PFSK-1 (cell line): Measurements from ENCODE around the gene LMLN.

ENCODE experiments used
- FOXP2 ChIP-seq: optimal IDR thresholded peaks from 2 replicates; pipeline ENCODE3; 2011; ENCODE audit warnings: borderline replicate concordance, control low read depth, inconsistent platforms; ENCODE audit not compliant: insufficient read depth; ENCODE audit errors: extremely low read length, extremely low read depth
- POLR2AphosphoS5 ChIP-seq: IDR thresholded peaks from 2 replicates; pipeline ENCODE4 v1.6.1; 2012; ENCODE audit warnings: low read depth, mild to moderate bottlenecking, control low read depth, low read length, moderate library complexity
- SIN3A ChIP-seq: IDR thresholded peaks from 2 replicates; pipeline ENCODE4 v1.6.1; 2012; ENCODE audit warnings: mild to moderate bottlenecking, low read length, moderate library complexity, borderline replicate concordance; ENCODE audit not compliant: insufficient read depth
- TAF1 ChIP-seq: IDR thresholded peaks from 2 replicates; pipeline ENCODE4 v1.6.1; 2012; ENCODE audit warnings: low read length, control low read depth, borderline replicate concordance; ENCODE audit not compliant: insufficient read depth
- TF ChIP-seq, protein P1 (sequence below), 2 experiments: IDR thresholded peaks; 2 replicates each; pipeline versions ENCODE4 v1.6.1 to v1.8.0; 2011 to 2012; ENCODE audit warnings: low read depth in 2 of 2, low read length in 2 of 2, control low read depth in 1 of 2, inconsistent platforms in 1 of 2, mild to moderate bottlenecking in 1 of 2, moderate library complexity in 1 of 2; ENCODE audit not compliant: insufficient read depth in 1 of 2

Gene LMLN

DNA sequence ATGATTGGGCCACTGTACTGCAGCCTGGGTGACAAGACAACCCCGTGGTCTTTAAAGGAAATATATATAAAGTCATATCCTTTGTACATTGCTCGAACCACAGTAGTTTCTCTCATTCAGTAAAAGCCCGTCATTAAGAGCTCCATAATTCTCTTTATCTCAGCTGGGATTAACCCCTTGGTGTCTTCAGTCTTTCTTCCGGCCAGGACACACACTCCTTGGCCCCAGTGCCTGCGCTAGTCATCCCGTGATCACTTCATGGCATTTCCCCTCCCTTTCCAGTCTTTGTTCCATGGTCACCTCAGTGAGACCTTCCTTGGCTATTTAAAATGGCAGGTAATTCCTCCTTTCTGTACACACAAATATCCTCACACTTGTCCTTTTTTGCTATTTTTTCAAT is 6.7 kb upstream of the LMLN start:
- TF ChIP-seq, protein P1, sequence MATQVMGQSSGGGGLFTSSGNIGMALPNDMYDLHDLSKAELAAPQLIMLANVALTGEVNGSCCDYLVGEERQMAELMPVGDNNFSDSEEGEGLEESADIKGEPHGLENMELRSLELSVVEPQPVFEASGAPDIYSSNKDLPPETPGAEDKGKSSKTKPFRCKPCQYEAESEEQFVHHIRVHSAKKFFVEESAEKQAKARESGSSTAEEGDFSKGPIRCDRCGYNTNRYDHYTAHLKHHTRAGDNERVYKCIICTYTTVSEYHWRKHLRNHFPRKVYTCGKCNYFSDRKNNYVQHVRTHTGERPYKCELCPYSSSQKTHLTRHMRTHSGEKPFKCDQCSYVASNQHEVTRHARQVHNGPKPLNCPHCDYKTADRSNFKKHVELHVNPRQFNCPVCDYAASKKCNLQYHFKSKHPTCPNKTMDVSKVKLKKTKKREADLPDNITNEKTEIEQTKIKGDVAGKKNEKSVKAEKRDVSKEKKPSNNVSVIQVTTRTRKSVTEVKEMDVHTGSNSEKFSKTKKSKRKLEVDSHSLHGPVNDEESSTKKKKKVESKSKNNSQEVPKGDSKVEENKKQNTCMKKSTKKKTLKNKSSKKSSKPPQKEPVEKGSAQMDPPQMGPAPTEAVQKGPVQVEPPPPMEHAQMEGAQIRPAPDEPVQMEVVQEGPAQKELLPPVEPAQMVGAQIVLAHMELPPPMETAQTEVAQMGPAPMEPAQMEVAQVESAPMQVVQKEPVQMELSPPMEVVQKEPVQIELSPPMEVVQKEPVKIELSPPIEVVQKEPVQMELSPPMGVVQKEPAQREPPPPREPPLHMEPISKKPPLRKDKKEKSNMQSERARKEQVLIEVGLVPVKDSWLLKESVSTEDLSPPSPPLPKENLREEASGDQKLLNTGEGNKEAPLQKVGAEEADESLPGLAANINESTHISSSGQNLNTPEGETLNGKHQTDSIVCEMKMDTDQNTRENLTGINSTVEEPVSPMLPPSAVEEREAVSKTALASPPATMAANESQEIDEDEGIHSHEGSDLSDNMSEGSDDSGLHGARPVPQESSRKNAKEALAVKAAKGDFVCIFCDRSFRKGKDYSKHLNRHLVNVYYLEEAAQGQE (IDR thresholded peaks at IDR 0.05; ENCODE audit: insufficient read depth in 1 of 2, low read depth in 2 of 2, low read length in 2 of 2): no peak
- no peak for TF ChIP-seq SIN3A

DNA sequence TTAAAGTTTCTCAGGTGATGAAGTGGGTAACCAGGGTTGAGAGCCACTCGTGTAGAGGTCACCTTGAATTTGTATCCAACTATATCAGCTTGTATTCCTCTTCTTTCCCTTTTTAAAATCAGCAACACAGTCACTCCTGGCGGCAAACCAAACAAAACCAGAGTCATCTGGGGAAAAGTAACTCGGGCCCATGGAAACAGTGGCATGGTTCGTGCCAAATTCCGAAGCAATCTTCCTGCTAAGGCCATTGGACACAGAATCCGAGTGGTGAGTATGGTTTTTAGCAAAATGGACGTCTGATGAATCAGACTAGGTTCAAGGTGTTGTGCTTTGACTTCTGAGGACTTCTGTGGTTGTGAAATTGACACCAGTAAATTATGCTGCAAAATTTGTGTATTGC is 6.1 kb upstream of the LMLN start:
- TF ChIP-seq FOXP2: no peak
- no peak for TF ChIP-seq SIN3A
- TF ChIP-seq, protein P1 (IDR thresholded peaks at IDR 0.05; ENCODE audit: insufficient read depth in 1 of 2, low read depth in 2 of 2, low read length in 2 of 2): no peak
- no peak for TF ChIP-seq TAF1
- no peak for TF ChIP-seq POLR2AphosphoS5

DNA sequence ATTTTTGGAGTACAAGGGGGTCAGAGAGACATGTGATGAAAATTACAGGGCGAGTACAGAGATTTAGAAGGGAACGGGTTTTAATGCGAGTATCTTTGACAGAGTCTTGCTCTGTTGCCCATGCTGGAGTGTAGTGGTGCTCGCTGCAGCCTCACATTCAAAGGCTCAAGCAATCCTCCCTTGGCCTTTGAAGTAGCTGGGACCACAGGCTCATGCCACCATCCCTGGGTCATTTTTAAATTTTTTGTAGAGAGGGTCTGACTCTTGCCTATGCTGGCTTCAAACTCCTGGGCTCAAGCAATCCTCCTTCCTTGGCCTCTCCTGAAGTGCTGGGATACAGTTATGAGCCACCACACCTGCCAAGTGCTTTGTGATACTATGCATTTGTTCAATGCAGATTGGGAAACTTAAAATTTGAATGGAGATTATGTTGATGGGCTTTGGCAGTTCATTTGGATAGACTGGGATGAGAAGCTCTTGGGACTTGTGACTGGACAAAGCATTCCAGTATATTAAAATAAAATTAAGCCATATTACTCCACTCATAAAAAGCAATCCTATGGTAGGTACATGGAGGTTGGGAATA is 4.0 kb upstream of the LMLN start:
- TF ChIP-seq POLR2AphosphoS5: no peak
- no peak for TF ChIP-seq TAF1
- TF ChIP-seq, protein P1 (IDR thresholded peaks at IDR 0.05; ENCODE audit: insufficient read depth in 1 of 2, low read depth in 2 of 2, low read length in 2 of 2): no peak
- no peak for TF ChIP-seq SIN3A
- no peak for TF ChIP-seq FOXP2

DNA sequence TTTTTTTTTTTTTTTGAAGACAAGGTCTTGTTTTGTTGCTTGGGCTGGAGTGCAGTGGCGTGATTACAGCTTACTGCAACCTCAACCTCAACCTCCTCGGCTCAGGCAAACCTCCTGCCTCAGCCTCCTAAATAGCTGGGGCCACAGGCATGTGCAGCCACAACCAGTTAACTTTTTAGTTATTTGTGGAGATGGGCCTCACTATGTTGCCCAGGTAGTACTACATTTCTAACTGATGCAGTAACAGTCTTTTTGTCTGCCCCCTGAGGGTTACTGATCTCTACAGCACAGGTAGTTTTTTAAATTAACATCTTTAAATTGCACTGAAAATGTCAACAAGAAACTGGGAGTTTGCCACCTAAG is 3.4 kb upstream of the LMLN start:
- TF ChIP-seq TAF1: no peak
- no peak for TF ChIP-seq SIN3A
- TF ChIP-seq, protein P1 (IDR thresholded peaks at IDR 0.05; ENCODE audit: insufficient read depth in 1 of 2, low read depth in 2 of 2, low read length in 2 of 2): no peak
- TF ChIP-seq POLR2AphosphoS5: no peak
- no peak for TF ChIP-seq FOXP2

DNA sequence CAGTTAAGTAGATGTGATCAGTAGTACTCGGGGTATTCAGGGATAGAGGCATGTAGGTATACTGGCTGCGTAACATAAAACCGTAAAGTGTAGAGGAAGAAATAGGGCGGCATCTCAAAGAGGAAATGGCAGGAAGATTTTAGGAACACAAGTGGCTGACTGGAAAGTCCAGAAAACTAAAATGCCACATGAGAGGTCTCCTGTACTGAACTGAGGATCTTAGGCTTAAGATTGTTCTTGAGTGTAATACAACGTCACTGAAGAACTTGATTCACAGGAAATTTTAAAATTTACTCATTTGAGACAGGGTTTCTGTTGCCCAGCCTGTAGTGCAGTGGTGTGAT is 2.3 kb upstream of the LMLN start:
- TF ChIP-seq, protein P1 (IDR thresholded peaks at IDR 0.05; ENCODE audit: insufficient read depth in 1 of 2, low read depth in 2 of 2, low read length in 2 of 2): no peak
- TF ChIP-seq POLR2AphosphoS5: no peak
- TF ChIP-seq FOXP2: no peak
- no peak for TF ChIP-seq SIN3A
- TF ChIP-seq TAF1: no peak
